ENCODE results near the gene HUWE1.

Gene HUWE1

DNA sequence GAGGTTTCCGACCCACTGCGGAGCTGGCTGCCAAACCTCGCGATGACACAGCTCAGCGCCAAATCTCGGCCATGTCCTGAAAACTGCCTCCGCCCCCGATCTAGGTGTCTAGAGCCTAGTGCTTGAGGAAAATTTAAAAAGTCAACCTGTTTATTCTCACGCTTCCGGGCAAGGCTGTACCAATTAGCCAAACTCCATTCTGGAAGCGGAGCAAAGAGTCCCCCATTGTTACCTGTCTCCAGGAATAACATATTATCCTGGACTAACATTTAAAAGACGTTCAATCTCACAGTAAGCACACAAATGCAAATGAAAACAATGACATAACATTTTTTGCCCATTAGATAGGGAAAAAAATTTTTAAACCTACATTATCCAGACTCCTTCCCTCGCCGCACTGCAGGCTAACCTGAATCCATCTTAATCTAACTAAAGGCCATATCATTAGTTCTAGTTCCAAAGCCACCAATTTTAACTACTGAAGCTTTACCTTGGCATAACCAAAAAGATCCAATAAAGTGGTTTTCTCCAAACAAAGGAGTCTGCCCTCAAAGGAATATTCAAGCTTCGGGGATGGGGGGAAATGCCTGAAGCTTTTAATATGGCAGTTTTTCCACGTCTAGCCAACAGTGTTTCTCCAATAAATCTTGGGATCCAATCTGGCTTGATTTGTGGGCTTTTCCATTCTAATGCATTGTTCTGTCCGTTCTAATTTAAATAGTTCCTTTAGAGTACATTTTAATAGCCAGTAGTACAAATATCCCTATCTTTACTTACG is 1.9 kb downstream of the HUWE1 start:
- DNase-seq = peak; percentile 28

- peak; percentile 100 for DNase-seq
These were observed 2.7 kb downstream of the HUWE1 start for GRCh38 chrX:53683556-53684414.

DNA sequence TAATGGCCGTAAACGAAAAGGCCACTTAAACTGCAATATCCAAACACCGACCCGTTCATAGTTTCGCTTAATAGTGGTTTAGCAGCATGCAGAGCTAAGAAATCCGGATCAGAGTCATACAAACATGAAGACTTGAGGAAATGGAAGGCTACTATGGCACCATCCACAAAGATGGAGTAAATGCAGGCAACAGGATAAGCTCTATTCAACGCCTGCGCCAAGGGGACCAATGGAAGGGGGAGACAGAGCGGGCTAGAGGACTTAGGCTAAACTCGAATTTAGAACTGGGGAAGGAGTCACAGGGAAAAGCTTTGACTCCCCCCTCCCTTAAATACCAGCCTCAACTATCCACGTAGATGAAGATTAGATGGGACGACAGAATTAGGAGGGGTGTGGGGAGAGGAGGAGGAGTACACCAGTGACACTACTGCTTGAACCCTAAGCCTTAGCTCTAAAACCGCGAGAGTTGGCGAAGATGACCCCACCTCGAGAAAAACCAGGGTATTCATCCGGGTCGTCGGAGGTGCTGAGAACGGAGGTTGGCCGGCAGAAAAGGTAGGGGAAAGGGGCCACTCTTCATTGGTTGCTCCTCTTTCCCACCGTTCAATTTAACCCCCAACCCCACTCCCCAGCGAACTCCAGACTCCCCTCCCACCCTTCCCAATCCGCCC is 3.5 kb downstream of the HUWE1 start:
- DNase-seq = peak; percentile 74

GRCh38 chrX:53681661-53682060 is 4.9 kb downstream of the HUWE1 start:
- no peak for DNase-seq

- DNase-seq = no peak
These were observed 7.9 kb downstream of the HUWE1 start for GRCh38 chrX:53678667-53679066.

DNA sequence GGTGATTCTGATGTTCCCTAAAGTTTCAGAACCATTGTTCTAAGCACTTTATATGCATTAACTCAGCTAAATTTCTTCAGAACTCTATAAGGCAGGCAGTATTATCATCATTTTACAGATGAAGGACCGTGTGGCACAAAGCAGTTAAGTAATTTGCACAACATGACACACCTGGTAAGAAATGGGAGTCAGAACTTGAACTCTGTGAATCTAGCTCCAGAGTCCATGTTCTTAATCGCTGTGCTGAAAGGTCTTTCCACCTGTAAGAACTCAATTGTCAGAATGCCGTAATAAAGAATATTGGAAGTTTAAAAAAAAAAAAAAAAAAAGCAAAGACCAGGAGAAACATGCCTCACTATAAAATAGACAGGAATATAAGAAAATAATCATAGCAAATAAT is 9.2 kb downstream of the HUWE1 start:
- no peak for DNase-seq

- no peak for DNase-seq
These were observed 11.9 kb downstream of the HUWE1 start for GRCh38 chrX:53674581-53674980.

DNA sequence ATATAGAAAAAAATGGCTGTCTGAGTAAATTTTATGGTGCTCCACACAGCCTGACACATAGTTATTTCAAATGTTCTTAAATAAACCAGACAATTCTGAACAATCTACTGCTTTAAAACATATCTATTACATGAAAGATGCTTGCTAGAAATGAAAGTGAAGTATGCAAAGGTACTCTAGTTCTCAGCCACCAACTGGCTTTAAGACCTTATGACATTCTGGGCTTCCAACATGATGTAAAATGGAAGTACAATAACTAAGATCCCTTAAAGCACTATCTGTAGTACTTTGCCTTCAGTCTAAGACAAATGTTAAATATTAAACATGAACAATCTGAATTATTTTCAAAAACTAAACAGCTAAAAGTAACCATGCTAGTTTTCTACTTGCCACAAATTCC is 17.3 kb downstream of the HUWE1 start:
- no peak for DNase-seq

GRCh38 chrX:53666171-53666570 is 20.3 kb downstream of the HUWE1 start:
- no peak for DNase-seq

DNA sequence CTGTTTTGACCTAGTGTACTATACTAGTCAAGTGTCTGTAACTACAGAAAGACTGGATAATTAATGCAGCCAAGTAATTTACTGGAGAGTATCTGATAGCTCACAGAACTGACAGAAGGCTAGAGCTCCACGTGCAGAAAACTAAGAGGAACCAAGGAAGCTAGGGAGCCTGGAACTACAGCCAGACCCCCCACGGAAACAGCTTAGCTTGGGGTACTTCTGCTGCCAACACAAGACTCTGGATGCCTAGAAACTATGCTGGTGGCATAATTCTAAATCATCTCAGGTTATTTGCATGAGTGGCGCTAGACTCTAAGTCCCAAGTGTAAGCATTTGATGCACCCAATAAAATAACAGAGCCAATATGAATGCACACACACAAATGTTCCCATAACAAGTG is 26.5 kb downstream of the HUWE1 start:
- no peak for DNase-seq

DNA sequence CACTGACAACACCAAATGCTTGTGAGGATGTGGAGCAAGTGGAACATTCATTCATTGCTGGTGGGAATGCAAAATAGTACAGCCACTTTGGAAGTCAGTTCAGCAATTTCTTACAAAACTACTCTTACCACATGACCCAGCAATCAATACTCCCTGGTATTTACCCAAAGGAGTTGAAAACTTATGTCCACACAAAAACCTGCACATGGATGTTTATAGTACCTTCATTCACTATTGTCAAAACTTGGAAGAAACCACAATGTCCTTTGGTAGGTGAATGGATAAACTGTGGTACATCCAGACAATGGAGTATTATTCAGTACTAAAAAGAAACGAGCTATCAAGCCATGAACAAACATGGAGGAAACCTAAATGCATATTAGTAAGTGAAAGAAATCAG is 27.5 kb downstream of the HUWE1 start:
- no peak for DNase-seq

- no peak for DNase-seq
These were observed 29.7 kb downstream of the HUWE1 start for GRCh38 chrX:53656845-53657244.

DNA sequence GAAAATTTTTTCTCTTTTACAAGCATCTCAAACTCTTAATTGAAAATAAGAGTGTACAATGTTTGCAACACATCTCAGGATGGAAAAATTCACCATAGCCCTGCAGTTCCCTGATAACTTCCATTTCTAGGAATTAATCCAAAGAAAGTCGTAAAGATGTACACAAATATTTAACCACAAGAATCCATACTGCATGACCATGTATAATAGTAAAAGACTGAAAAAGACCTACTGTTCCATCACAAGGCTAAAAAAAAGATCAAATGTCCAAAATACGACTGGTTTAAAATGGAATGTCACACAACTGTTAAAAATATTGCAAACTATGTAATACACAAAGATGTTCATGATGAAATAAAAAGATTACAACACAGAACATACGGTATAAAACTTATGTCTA is 32.1 kb downstream of the HUWE1 start:
- DNase-seq = no peak

- DNase-seq = no peak
These were observed 41.8 kb downstream of the HUWE1 start for GRCh38 chrX:53644751-53645150.

- DNase-seq = no peak
These were observed 44.2 kb downstream of the HUWE1 start for GRCh38 chrX:53642337-53642736.

GRCh38 chrX:53639257-53639656 is 47.3 kb downstream of the HUWE1 start:
- no peak for DNase-seq

GRCh38 chrX:53637479-53637878 is 49.0 kb downstream of the HUWE1 start:
- no peak for DNase-seq

DNA sequence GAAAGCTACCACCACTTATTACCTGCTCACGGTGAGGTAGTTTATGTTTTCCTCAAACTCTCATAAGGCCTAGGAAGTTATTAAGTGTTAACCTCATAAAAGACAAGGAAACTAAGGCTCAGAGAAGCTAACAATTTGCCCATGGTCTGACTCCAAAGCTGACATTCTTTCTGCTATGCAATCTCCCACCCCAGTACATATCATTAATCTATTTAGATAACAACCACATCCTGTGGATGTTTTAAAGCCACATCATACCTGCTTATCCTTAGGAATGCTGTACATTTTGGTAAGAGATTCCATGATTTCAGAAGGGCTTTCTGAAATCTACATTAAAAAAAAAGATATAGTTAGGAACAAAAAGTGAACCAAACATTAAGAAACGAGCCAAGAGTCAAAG is 55.4 kb downstream of the HUWE1 start:
- no peak for DNase-seq

DNA sequence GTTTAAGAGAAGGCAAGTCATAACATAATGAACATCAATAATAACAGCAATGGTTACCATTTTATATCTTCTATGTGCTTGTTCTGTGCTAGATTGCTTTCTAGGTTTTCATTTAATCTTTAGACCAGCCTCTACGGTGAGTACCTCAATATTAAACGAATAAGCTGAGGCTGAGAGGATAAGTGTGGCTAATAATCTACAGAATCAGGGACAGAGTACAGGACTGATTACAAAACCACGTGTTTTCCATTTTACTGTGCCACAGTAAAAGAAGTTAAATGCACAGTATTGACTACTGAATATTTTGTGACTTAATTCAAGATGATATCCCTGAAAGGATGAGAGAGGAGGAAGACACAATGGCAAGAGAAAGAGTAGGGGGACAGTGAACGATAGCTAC is 56.3 kb downstream of the HUWE1 start:
- DNase-seq = no peak

DNA sequence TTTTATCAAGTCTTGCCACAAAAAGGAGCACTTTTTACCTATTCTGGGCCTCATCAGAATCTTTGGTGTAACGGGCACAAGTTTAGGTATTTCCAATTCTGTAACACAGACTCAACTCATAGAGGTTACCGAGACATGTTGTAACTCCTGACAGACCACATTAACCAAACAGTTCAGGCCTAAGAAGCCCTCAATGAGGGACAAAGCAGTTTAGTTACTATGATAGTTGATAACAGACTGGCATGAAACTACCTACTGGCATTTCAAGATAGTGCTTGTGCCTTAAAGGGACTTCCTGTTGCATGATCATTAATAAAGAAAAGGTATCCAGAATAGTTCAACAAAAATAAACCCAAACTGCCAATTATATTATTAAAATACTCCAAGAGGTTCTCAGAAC is 64.1 kb downstream of the HUWE1 start:
- no peak for DNase-seq

DNA sequence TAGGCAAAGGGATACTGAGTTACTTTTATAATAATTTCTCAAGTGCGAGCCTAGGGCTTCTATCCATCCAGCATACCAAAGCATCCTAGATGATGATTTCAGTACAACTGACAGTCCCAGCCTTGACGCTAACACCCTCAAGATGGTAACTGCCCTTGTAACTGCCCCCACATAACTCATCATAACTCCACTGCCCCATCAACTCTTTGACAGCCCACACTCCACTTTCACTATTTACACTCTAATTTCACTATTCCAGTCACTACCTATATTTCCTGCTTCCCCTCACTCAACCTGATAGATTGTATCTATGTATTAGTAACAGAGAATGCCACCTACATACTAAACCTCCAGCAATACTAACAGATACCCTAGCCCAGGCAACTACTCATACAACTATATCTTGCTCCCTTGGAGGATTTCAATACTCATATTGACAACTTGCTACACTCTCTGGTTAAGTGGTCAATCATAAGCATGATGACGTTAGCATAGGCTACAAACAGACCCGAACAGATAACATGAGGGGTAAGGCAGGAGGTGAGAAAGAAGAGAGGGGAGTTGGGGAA is 65.0 kb downstream of the HUWE1 start:
- DNase-seq = no peak

- DNase-seq = no peak
These were observed 69.6 kb downstream of the HUWE1 start for GRCh38 chrX:53616946-53617345.

GRCh38 chrX:53606456-53606855 is 80.1 kb downstream of the HUWE1 start:
- DNase-seq = no peak

Data from SHP77 treated with DMSO at 0.1 percent for 48 hours (cell line).